GM18861 (cell line): ENCODE measurements around the gene SPDYA.
A peak's percentile ranks its signal among the peaks of the same experiment; 100 is the strongest.

Source experiments
- ATAC-seq: cut with Tn5 transposase; IDR thresholded peaks from one replicate; pipeline ENCODE4 v1.9.1; 2021; ENCODE audit not compliant: unreplicated experiment

Gene SPDYA

DNA sequence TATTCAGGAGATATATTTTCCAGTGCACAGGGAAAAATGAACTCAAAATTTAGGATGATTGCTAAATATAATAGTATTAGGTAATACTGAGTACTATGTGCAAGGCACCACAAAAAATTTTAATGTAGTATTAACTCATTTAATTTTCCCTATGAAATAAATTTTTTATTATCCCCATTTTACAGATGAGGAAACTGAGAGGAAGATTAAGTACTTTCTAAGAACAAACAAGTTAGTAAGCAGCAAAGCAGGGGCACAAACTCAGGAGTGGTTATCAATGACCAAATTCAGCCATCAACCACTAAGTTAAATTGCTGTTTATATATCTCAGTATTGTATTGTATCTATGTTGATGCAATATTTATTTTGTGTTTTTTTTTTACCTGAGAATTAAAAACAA lies 14.2 kb downstream of the SPDYA start:
- no peak for ATAC-seq

- no peak for ATAC-seq
Observed at GRCh38 chr2:28828382-28828781, 17.7 kb downstream of the SPDYA start.

- no peak for ATAC-seq
Observed at GRCh38 chr2:28833740-28834470, 23.3 kb downstream of the SPDYA start.

DNA sequence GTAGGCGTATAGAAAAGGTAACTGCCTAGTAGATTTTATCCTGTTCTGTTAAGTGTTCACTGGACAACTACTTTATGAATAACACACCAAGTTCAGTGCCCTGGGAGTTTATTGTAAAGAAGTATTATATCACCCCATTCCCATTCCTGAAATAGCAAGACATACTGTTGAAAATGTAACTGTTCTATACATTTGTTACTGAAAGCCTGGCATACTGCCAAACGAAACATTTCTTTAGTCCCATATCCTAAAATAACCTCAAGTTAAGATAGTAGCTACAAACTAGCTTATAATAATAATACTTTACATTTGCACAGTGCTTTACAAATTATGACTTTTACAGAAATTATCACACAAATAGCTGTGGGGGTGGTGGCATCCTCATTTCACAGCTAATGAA lies 25.1 kb downstream of the SPDYA start:
- no peak for ATAC-seq

GRCh38 chr2:28838971-28839370 lies 28.3 kb downstream of the SPDYA start:
- no peak for ATAC-seq

DNA sequence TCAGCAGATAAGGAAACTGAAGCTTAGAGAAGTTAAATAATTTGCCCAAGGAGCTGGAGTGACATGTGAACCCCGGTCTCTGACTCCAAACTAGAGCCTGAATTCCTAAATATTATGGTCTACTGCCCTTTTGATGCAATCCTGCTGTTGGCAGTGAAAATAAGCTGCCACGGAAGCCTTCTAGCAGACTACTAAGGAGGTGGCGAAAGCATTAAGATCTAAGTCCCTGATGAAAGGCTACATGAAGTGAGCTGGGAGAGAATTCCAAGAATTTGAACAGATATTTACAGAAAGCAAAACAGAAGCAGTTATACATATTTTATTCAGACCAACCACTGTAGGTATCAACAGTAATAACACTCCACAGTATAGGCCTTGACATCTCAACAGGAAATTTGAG lies 31.4 kb downstream of the SPDYA start:
- ATAC-seq: no peak

- no peak for ATAC-seq
Observed at GRCh38 chr2:28855193-28855592, 44.6 kb downstream of the SPDYA start.

DNA sequence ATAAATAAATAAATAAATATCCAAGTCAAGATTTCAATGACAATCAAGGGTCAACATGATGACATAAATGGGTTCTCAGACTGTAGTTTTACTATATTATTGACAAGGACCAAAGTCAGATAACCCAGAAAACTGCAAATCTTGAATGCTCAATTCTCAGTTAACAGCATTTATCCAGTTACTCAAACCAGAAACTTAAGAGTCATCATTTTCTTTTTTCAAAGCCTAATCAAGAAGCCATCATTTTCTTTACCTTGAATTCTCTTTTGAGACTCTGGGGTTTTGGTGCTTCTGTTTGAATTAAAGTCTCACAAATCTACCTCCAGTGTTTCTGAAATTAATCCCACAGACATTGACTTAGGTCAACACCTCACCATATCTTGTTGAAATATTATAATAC lies 45.3 kb downstream of the SPDYA start:
- ATAC-seq: no peak

DNA sequence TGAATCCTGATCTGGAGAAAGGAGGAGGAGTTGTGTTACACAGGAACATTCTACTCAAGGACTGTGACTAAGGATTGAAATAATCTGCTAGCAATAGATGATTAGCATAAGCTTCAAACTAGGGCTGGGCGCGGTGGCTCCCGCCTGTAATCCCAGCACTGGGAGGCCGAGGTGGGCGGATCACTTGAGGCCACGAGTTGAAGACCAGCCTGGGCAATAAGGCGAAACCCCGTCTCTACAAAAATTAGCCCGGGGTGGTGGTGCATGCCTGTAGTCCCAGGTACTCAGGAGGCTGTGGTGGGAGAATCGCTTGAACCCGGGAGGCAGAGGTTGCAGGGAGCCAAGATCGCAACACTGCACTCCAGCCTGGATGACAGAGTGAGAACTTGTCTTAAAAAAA lies 58.0 kb downstream of the SPDYA start:
- no peak for ATAC-seq

DNA sequence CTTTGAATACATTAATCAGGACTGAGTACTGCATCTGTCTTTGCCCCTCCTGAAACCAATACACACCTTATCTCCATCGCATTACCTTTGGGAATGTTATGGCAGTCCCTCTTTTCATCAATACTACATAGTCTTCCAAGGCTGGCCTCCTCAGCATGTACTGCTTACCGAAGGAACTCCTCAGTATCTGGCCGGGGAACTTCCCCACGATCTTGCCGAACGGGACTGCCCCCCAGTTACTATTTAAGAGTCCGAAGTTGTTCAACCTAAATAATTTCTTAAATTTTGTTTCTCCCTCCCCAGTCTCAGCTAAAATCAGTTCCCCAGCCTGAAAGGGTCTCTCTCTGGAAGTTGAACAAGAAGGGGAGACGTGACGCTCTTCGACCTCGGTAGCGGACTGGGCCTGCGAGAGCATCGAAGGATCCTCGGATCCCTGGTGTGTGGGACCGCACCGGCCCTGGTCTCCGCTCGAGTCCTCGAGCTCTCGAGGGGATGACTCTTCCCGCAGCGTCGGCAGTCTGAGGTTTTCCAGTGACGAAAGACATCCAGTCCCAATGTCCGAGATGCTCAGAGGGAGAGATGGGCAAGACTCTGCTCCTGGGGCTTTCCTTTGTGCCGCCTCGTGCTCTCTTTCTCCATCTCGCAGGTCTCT lies 59.0 kb downstream of the SPDYA start:
- peak; percentile 14 for ATAC-seq

DNA sequence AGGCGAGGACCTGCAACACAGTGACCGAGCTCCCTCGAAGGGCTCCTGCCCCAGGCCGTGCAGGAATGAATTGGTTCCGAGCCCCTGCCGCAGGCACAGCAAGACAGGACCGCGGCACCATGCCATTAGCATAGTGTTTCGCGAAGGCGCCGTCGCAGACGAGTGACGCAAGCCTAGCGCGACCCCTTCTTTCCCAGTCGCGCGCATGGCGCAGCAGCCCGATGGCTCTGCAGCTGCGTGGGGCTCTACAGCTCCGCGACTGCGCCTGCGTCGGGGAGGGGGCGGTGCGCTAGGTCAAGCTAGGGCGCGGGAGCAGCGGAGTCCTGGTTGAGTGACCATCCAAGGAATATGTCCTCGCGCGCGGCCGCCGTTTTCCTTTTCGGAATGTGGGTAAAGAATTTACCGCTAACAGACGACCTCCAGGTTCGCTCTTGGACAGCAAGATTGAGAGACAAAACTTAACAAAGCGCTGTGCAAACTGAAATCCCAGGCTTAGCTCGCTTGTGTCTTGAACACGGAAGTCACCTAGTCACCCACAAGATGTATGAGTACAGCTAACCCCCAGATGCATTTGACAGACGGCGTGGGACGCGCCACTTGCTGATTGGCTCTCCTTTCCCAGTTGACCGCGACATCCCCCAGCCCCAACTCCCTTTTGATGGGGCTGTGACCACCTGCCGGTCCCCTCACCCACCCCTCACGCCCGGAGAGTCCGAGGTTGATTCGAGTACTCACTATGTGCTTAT lies 59.7 kb downstream of the SPDYA start, which contains the start of gene TRMT61B:
TSS of gene TRMT61B (minus strand) at position 164 of the 746 bp plus-strand sequence. CDS start at position 132, 32 bp downstream.
- peak; percentile 84 for ATAC-seq

GRCh38 chr2:28871620-28872019 lies 61.0 kb downstream of the SPDYA start:
- no peak for ATAC-seq

DNA sequence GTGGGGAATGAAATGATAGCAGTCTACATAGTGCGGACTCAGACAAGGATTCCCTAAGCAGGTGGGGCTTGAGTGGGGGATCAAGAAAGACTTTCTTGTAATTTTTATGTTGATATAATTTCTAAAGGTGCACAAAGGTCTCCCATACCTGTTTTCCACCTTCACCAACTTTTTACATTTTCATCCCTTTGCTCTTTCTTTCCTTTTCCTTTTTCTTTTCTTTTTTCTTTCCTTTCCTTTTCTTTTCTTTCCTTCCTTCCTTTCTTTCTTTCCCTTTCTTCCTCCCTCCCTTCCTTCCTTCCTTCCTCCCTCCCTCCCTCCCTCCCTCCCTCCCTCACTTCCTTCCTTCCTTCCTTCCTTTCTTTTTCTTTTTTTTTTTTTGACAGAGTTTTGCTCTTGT lies 69.6 kb downstream of the SPDYA start:
- no peak for ATAC-seq

GRCh38 chr2:28893488-28893887 lies 82.9 kb downstream of the SPDYA start:
- ATAC-seq: no peak

DNA sequence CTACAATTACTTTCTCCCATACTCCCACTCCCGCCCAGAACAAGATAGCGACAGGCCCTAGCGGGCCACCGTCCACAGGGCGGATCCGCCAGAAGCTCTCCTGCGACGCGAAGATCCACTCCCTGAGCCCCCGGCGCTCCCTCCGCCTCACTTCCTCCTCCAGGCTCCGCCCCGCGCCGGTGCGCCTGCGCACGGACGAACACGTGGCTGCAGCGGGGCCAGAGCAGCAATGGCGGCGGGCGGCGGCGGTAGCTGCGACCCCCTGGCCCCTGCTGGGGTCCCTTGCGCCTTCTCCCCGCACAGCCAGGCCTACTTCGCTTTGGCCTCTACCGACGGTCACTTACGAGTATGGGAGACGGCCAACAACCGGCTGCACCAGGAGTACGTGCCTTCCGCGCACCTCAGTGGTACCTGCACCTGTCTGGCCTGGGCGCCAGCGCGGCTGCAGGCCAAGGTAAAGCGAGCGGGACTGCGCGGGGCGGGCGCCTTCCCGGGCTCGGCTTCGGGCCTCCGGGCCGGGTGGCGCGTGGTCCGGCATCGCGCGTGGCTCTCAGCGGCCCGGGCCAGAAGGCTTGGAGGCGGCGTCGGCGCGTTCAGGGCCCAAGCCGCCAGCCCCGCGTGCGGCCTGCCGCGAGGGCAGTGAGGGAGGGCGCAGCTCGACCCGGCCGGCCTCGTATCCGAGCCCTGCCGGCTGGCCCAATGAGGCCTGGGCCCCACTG lies 84.0 kb downstream of the SPDYA start, which contains the start of gene WDR43:
TSS of gene WDR43 (plus strand) at position 198 of the 719 bp plus-strand sequence. CDS start at position 230, 32 bp downstream.
- ATAC-seq: peak; percentile 85

- no peak for ATAC-seq
Observed at GRCh38 chr2:28895189-28895893, 84.7 kb downstream of the SPDYA start.

DNA sequence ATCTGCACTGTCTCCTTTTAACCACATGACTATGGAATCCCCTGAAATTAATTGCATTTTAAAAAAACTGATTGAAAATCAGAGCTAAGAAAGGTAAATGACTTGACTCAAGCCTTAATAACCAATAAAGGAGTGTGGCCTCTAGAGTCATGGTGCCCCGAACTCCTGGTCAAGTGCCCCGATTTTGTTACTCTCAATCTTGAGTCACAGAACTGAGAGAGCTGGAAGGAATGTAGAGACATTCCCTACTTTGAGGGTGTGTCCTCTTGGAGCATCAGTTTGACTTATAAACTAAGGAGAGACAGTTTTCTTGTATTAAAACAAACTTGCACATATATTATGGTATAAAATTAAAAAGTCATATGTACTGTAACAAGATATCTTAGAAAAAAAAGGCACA lies 86.3 kb downstream of the SPDYA start:
- no peak for ATAC-seq

- no peak for ATAC-seq
Observed at GRCh38 chr2:28898048-28898447, 87.4 kb downstream of the SPDYA start.
